ENCODE results near the gene ST6GALNAC6.

DNA sequence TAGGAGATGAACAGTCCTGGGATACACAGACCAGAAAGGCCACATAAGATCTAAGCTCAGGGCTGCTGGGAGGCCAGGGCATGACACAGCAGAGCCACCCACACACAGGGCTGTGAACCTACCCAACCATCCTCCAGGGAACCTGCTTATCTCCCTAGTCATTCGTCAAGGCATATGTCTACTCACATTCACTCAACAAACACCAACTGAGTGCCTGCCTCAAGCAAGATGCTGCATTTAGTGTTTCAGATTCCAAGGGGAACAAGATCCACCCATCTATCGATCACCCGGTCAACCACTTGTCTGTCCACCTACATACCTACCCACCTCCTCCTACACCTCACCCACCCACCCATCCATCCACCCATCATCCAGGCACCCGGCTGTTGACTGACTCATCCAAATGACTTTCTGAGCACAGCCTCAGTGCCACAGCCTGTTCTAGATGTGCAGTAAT is 36.4 kb upstream of the ST6GALNAC6 start:
- TF ChIP-seq, protein P1, sequence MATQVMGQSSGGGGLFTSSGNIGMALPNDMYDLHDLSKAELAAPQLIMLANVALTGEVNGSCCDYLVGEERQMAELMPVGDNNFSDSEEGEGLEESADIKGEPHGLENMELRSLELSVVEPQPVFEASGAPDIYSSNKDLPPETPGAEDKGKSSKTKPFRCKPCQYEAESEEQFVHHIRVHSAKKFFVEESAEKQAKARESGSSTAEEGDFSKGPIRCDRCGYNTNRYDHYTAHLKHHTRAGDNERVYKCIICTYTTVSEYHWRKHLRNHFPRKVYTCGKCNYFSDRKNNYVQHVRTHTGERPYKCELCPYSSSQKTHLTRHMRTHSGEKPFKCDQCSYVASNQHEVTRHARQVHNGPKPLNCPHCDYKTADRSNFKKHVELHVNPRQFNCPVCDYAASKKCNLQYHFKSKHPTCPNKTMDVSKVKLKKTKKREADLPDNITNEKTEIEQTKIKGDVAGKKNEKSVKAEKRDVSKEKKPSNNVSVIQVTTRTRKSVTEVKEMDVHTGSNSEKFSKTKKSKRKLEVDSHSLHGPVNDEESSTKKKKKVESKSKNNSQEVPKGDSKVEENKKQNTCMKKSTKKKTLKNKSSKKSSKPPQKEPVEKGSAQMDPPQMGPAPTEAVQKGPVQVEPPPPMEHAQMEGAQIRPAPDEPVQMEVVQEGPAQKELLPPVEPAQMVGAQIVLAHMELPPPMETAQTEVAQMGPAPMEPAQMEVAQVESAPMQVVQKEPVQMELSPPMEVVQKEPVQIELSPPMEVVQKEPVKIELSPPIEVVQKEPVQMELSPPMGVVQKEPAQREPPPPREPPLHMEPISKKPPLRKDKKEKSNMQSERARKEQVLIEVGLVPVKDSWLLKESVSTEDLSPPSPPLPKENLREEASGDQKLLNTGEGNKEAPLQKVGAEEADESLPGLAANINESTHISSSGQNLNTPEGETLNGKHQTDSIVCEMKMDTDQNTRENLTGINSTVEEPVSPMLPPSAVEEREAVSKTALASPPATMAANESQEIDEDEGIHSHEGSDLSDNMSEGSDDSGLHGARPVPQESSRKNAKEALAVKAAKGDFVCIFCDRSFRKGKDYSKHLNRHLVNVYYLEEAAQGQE (IDR thresholded peaks at IDR 0.05; ENCODE audit: low read depth) = no peak
- no peak for TF ChIP-seq CEBPB (IDR thresholded peaks at IDR 0.05; ENCODE audit: low read depth)
- TF ChIP-seq CTCF (IDR thresholded peaks at IDR 0.05 in 2 of 3, conservative IDR thresholded peaks at IDR 0.05 in 1 of 3; ENCODE audit: borderline replicate concordance in 1 of 3, insufficient read depth in 1 of 3, low read depth in 2 of 3, low read length in 2 of 3) = no peak
- no peak for TF ChIP-seq SRF (IDR thresholded peaks at IDR 0.05; ENCODE audit: low read depth)
- TF ChIP-seq EZH2 (IDR thresholded peaks at IDR 0.05) = no peak
- no peak for TF ChIP-seq POLR2A (IDR thresholded peaks at IDR 0.05; ENCODE audit: borderline replicate concordance, extremely low read depth, insufficient read depth, insufficient read length)
- TF ChIP-seq YY1 (IDR thresholded peaks at IDR 0.05; ENCODE audit: extremely low read depth, insufficient replicate concordance, low read depth, low read length) = no peak
- TF ChIP-seq EZH2phosphoT487 (IDR thresholded peaks at IDR 0.05; ENCODE audit: borderline replicate concordance) = no peak
- TF ChIP-seq ZFX (IDR thresholded peaks at IDR 0.05) = no peak
- TF ChIP-seq, protein P2, sequence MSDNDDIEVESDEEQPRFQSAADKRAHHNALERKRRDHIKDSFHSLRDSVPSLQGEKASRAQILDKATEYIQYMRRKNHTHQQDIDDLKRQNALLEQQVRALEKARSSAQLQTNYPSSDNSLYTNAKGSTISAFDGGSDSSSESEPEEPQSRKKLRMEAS (IDR thresholded peaks at IDR 0.05) = no peak
- TF ChIP-seq RAD21 (IDR thresholded peaks at IDR 0.05; ENCODE audit: low read depth) = no peak
- TF ChIP-seq POLR2AphosphoS5 (IDR thresholded peaks at IDR 0.05; ENCODE audit: low read depth, low read length) = no peak
- no peak for TF ChIP-seq SIN3A (IDR thresholded peaks at IDR 0.05; ENCODE audit: low read depth)
- TF ChIP-seq ZNF274 (IDR thresholded peaks at IDR 0.05; ENCODE audit: low read depth, low read length) = no peak
